NCI-H2171 treated with DMSO at 0.1 percent for 48 hours (cell line): ENCODE results near the gene NPLOC4.

Experiments used
- DNase-seq: peaks from one replicate; lab custom pipeline; 2025; lab: John Stamatoyannopoulos, UW

NPLOC4 gene

GRCh38 chr17:81518113-81518784, 118.7 kb downstream of the NPLOC4 start:
- DNase-seq: no peak

DNA sequence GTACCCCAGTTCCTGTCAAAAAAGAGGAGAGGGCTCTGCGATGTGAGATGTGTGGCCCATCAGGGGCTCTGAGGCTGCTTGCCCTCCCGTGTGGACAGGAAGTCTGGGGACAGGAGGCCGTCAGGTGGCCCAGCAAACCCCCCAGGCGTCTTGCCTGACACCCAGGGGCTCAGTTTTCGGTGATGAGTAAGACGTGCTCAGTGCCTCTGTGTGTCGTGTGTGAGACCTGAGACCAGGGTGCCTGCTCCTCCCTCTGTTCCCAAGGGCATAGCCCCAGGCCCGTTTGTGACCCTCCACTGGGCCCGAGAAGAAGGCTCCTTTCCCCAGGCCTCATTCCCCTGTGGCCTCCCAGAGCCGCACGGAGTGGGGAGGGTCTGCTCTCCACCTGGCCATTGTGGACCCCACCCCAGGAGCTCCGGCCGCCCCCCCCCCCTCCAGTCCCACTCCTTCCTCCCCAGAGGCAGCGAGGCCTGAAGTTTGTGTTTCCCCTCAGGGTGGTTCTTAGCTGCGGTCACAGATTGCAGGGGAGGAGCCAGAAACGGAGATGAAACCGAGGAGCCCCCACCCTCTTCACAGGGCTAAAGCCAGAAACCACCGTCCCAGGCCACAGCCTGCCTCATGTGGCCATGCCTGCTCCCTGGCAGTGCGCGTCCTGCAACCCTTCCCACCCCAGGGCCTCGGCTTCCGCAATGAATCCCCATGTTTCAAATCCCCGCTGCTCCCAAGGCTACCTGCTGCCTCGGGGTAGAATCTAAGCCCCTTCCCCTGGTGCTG, 119.4 kb downstream of the NPLOC4 start:
- no peak for DNase-seq

DNA sequence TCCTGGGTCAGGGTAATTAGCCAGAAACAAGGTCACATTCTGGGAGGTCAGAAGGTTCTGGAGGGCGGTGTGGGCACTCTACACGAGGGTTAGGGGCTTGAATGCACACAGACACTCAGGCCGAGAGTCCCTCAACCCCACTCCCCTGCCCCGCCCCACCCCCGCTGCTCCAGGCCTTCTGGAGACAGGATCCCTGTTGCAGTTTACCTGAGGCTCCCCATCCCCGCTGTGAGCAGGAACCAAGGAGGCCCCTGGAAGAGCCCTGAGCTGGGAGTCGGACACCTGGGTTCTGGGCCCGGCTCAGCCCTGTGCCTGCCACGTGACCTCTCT, 119.9 kb downstream of the NPLOC4 start:
- no peak for DNase-seq

DNA sequence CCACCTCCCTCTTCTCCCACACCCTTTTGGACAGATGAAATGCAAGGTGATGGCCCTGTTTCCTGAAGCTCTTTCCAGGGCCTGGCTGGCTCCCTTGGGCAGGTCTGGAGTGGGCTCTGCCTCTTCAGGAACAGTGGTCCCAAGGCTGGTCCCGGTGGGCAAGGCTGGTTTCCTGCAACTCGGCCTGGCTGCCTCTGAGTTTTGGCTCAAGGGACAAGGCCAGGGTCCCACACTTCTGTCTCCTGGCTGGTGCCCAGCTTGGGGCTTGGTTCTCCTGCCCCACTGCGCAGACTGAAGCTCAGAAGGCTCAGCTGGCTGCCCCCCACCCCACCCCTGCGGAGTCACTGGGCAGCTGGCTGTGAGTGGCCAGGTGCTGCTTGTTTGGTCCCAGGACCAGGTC, 120.5 kb downstream of the NPLOC4 start:
- no peak for DNase-seq

GRCh38 chr17:81515530-81516041, 121.3 kb downstream of the NPLOC4 start:
- DNase-seq: no peak

GRCh38 chr17:81514739-81515529, 122.0 kb downstream of the NPLOC4 start:
- peak; percentile 67 for DNase-seq

GRCh38 chr17:81514489-81514738, 122.5 kb downstream of the NPLOC4 start:
- peak; percentile 61 for DNase-seq

DNA sequence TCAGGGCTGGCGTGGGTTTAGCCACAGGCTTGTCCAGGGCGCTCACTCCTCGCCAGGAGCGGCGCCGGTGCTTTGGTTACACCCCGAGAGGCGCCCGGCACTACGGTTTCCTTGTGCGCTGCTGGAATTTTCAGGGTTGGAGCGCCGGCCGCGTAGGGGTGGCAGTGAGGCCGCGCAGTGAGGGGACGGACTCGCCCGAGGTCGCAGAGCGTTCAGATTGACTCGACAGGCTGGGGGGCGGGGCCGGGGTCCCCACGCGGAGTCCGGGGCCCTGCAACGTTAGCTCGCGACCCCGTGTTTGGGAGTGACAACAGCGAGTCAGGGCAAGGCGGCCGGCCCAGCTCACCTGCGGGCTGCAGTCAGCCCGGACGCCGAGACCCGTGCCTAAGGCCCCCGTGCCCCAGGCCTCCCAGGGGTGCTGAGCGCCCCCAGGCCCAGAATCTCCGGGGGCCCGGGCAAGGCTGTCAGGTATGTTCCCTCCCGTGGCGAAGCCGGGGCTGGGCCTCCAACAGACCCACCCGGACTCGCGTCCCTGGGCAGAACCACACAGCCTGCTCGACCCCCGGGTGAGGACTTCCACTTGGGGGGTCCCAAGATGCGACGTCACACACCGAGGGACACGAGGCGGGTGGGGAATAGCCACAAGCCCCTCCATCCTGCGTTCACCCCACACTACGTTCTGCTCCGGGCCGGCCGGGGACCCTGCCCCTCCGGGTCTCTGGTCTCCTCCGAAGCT, 123.0 kb downstream of the NPLOC4 start:
- DNase-seq: peak; percentile 70

DNA sequence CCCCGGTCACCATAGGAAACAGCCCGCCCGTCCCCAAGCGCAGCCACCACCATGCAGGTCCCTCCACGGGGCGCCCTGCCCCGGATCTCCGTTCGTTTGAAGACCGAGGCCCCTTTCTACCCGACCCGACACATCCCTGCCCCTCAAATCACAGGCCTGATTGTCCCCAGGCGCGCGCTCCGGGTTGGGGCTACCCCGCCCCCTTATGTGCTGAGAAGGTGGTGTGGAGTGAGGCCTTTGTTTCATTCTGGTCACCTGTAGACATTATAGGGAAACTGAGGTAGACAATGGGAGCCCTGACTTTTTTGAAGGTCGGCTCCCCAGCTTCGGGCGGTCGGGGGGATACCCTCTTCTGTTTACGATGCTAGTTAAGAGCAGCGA, 123.5 kb downstream of the NPLOC4 start:
- DNase-seq: peak; percentile 74

DNA sequence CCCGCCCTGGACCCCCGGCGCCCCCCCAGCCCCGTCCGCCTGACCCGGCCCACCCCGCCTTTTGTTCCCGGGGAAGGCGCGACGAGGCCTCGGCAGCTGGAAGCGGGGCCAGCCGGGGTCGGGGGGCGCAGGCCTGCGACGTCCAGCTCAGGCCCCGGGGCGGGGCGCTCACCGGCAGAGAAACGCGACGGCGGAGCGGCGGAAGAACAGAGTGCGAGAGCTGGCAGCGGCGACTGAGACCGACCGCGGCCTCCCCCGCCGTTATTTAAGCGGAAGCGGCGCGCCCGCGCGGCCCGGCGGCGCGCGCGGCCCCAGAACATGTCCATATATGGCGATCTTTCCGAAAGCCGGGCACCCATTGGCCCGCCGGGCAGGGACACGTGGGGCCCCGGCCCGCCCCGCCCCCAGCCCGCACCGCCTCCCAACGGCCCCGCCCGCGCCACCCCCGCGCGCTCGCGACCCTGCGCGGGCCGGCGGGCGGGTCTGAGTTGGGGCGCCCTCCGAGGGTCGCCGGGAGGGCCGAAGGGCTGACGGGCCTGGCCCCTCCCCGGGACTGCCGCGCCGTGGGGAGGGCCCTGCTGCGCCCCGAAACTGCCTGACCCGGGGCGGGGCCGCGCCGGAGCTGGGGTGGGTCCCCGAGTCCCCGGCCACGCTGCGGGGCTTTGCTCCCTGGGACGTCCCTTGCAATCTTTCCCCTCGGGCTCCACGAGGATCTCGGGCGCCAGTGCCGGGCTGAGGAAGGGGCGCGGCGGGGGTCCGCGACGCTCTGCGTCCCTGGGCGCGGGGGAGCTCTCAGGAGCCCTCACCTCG, 124.1 kb downstream of the NPLOC4 start, which contains the start of gene ACTG1:
Gene ACTG1, minus strand, starts transcription at position 238 of the 810 bp plus-strand sequence. CDS start 445 bp downstream, outside the sequence.
- DNase-seq: peak; percentile 90

GRCh38 chr17:81511804-81512561, 124.9 kb downstream of the NPLOC4 start:
- no peak for DNase-seq

GRCh38 chr17:81511554-81511803, 125.4 kb downstream of the NPLOC4 start:
- DNase-seq: no peak

DNA sequence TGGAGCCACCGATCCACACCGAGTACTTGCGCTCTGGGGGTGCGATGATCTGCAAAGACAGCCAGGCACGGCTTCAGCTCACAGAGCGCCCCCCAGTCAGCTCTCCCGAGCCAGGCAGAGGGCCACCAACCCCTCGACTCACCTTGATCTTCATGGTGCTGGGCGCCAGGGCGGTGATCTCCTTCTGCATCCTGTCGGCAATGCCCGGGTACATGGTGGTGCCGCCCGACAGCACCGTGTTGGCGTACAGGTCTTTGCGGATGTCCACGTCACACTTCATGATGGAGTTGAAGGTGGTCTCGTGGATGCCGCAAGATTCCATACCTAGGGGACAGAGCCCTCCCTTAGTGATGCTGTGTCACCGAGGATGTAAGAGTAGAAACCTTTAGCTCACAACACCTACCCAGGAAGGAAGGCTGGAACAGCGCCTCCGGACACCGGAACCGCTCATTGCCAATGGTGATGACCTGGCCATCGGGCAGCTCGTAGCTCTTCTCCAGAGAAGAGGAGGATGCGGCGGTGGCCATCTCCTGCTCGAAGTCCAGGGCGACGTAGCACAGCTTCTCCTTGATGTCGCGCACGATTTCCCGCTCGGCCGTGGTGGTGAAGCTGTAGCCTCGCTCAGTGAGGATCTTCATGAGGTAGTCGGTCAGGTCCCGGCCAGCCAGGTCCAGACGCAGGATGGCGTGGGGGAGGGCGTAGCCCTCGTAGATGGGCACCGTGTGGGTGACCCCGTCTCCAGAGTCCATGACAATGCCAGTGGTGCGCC, 125.9 kb downstream of the NPLOC4 start:
- DNase-seq: no peak

DNA sequence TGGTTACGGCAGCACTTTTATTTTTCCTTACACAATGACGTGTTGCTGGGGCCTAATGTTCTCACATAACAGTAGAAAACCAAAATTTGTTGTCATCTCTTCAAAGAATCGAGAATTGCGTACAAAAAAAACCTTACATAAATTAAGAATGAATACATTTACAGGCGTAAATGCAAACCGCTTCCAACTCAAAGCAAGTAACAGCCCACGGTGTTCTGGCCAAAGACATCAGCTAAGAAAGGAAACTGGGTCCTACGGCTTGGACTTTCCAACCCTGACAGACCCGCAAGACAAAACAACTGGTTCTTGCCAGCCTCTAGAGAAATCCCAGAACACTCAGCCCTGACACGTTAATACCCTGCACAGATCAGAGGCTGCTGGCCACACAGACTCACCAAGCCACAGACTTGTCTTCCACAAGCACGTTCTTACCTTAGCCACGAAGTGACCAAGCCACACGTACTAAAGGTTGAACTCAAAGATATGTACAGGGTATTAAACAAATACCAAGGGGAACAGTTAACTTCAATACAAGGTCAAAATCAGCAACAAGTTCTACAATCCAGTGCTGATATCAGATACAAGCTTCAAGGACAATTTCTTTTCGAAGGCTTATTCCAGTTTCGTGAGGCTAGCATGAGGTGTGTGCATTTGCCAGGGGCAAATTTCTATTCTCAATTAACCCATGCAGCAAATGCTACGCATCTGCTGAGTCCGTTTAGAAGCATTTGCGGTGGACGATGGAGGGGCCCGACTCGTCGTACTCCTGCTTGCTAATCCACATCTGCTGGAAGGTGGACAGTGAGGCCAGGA, 126.7 kb downstream of the NPLOC4 start:
- DNase-seq: no peak

- DNase-seq: peak; percentile 31
Observed at GRCh38 chr17:81509207-81509971, 127.5 kb downstream of the NPLOC4 start.

GRCh38 chr17:81508639-81509206, 128.2 kb downstream of the NPLOC4 start:
- peak; percentile 27 for DNase-seq
